OCI-LY1 (cell line): ENCODE data around the gene KIFAP3.
"Not testable (repeated sequence)": the region's sequence is repeated elsewhere in the genome, so short reads cannot be mapped to it uniquely, and the experiment has no call there.

Source experiments
- H2AFZ ChIP-seq: fragments of 200-600 bp; sonication (generic), shearing (Covaris generic); 2 replicates; pipeline ENCODE4 v1.6.0; 2014; ENCODE audit warnings: antibody characterized with exemption, mild to moderate bottlenecking, low read length
- H3F3A ChIP-seq: fragments of 200-600 bp; sonication (generic), shearing (Covaris generic); 2 replicates; pipeline ENCODE4 v1.6.0; 2014; ENCODE audit warnings: mild to moderate bottlenecking, antibody characterized with exemption, low read length, moderate library complexity; ENCODE audit not compliant: insufficient read depth
- H3K27ac ChIP-seq: fragments of 200-600 bp; sonication (generic); 2 replicates; pipeline ENCODE4 v1.5.1; 2014; ENCODE audit warnings: low read length, mixed run types, mild to moderate bottlenecking, low read depth; ENCODE audit not compliant: poor library complexity, severe bottlenecking
- H3K27me3 ChIP-seq: fragments of 200-600 bp; sonication (generic); 2 replicates; pipeline ENCODE4 v1.6.0; 2014; ENCODE audit warnings: antibody characterized with exemption, mild to moderate bottlenecking, low read length, moderate library complexity; ENCODE audit not compliant: insufficient read depth
- H3K36me3 ChIP-seq: fragments of 200-600 bp; sonication (generic); 2 replicates; pipeline ENCODE4 v1.6.1; 2014; ENCODE audit warnings: mild to moderate bottlenecking, antibody characterized with exemption, low read length, moderate library complexity, mixed read lengths; ENCODE audit not compliant: insufficient read depth
- H3K4me1 ChIP-seq: fragments of 200-600 bp; sonication (generic); 2 replicates; pipeline ENCODE4 v1.5.1; 2014; ENCODE audit warnings: mild to moderate bottlenecking, low read length, moderate library complexity; ENCODE audit not compliant: insufficient read depth, severe bottlenecking
- H3K4me2 ChIP-seq: fragments of 200-600 bp; sonication (generic), shearing (Covaris generic); 2 replicates; pipeline ENCODE4 v1.6.1; 2014; ENCODE audit warnings: low read length
- H3K4me3 ChIP-seq: fragments of 200-600 bp; sonication (generic); 2 replicates; pipeline ENCODE4 v1.5.1; 2014; ENCODE audit warnings: low read length, low read depth, mild to moderate bottlenecking, mixed read lengths; ENCODE audit not compliant: poor library complexity, severe bottlenecking
- H3K79me2 ChIP-seq: fragments of 200-600 bp; shearing (Covaris generic); 2 replicates; pipeline ENCODE4 v1.6.1; 2016; ENCODE audit warnings: mixed run types, low read length, mixed read lengths; ENCODE audit not compliant: insufficient read depth
- H3K9ac ChIP-seq: fragments of 200-600 bp; sonication (generic), shearing (Covaris generic); 2 replicates; pipeline ENCODE4 v1.6.1; 2014; ENCODE audit warnings: mild to moderate bottlenecking, low read length, mixed read lengths
- H3K9me2 ChIP-seq: fragments of 200-600 bp; sonication (generic), shearing (Covaris generic); 2 replicates; pipeline ENCODE4 v1.6.1; 2014; ENCODE audit warnings: low read depth, mild to moderate bottlenecking, low read length, mixed read lengths
- H3K9me3 ChIP-seq: fragments of 200-600 bp; shearing (Covaris generic); 2 replicates; pipeline ENCODE4 v1.6.1; 2014; ENCODE audit warnings: low read length, mixed read lengths
- H4K20me1 ChIP-seq: fragments of 200-600 bp; sonication (generic), shearing (Covaris generic); 2 replicates; pipeline ENCODE4 v1.6.0; 2016; ENCODE audit warnings: mild to moderate bottlenecking, low read length; ENCODE audit not compliant: insufficient read depth
- CTCF ChIP-seq: fragments of 200-600 bp; sonication (generic), shearing (Covaris generic); IDR thresholded peaks from 2 replicates; pipeline ENCODE4 v1.5.1; 2017; ENCODE audit warnings: mild to moderate bottlenecking, antibody characterized with exemption, low read length, moderate library complexity, mixed read lengths
- EZH2 ChIP-seq: fragments of 200-600 bp; sonication (generic), shearing (Covaris generic); IDR thresholded peaks from 2 replicates; pipeline ENCODE4 v1.8.0; 2017; ENCODE audit warnings: borderline replicate concordance, mixed run types, mild to moderate bottlenecking, antibody characterized with exemption, low read length, moderate library complexity, mixed read lengths

Gene KIFAP3

GRCh38 chr1:170074250-170075157 lies at the start of gene KIFAP3:
Gene KIFAP3 (minus strand): TSS chr1:170074695. CDS start chr1:170074467, 228 bp downstream.
- peak within 1 kb of the TSS; percentile 93 for H2AFZ ChIP-seq
- H3K27ac ChIP-seq, result no peak within 1 kb of the TSS
- H3K4me2 ChIP-seq, result peak within 1 kb of the TSS; percentile 94
- no peaks in the 10 kb centered on the region for H3K36me3 ChIP-seq
- H3K4me1 ChIP-seq, result peaks cover 22% of the 10 kb centered on the region
- no peaks in the 10 kb centered on the region for H3F3A ChIP-seq
- TF ChIP-seq EZH2 (no peak), CTCF (peak; percentile 43; the same call in 1 of the 2 replicates)
- no peaks in the 10 kb centered on the region for H3K27me3 ChIP-seq
- H4K20me1 ChIP-seq, result no peaks in the 10 kb centered on the region
- no peaks in the 10 kb centered on the region for H3K9me2 ChIP-seq
- H3K9me3 ChIP-seq, result peaks cover 6% of the 10 kb centered on the region; the same call in 1 of the 2 replicates
- H3K9ac ChIP-seq, result peak within 1 kb of the TSS; percentile 84
- H3K79me2 ChIP-seq, result no peaks in the 10 kb centered on the region
- H3K4me3 ChIP-seq, result peak within 1 kb of the TSS; percentile 90

GRCh38 chr1:170122366-170122765 lies 47.9 kb upstream of the KIFAP3 start:
- Histone ChIP-seq H3K36me3 (no peaks in the 10 kb centered on the region), H3K27ac (no peak overlapping the region), H2AFZ (no peak overlapping the region), H3F3A (no peaks in the 10 kb centered on the region), H3K4me2 (no peak overlapping the region), H3K4me1 (no peaks in the 10 kb centered on the region), H3K4me3 (no peak overlapping the region), H3K79me2 (no peaks in the 10 kb centered on the region), H4K20me1 (no peaks in the 10 kb centered on the region), H3K9me2 (no peaks in the 10 kb centered on the region), H3K9ac (no peak overlapping the region), H3K9me3 (no peaks in the 10 kb centered on the region), H3K27me3 (no peaks in the 10 kb centered on the region)
- no peak for TF ChIP-seq EZH2

GRCh38 chr1:170114906-170115305 lies 40.4 kb upstream of the KIFAP3 start:
- Histone ChIP-seq H3F3A (no peaks in the 10 kb centered on the region), H3K27me3 (no peaks in the 10 kb centered on the region), H3K4me2 (no peak overlapping the region), H3K9me2 (no peaks in the 10 kb centered on the region), H3K27ac (no peak overlapping the region), H3K79me2 (no peaks in the 10 kb centered on the region), H4K20me1 (no peaks in the 10 kb centered on the region), H3K9me3 (no peaks in the 10 kb centered on the region), H3K9ac (no peak overlapping the region), H2AFZ (no peak overlapping the region), H3K36me3 (no peaks in the 10 kb centered on the region), H3K4me3 (no peak overlapping the region), H3K4me1 (no peaks in the 10 kb centered on the region)
- TF ChIP-seq CTCF (no peak), EZH2 (no peak)

GRCh38 chr1:170113140-170113539 lies 38.6 kb upstream of the KIFAP3 start:
- H3K27me3 ChIP-seq, H4K20me1 ChIP-seq, H3K36me3 ChIP-seq, H3K9me2 ChIP-seq, H3K79me2 ChIP-seq, H3K4me1 ChIP-seq, H3K27ac ChIP-seq, H3K4me2 ChIP-seq, H3K9me3 ChIP-seq, H3K9ac ChIP-seq, H3K4me3 ChIP-seq, H2AFZ ChIP-seq, H3F3A ChIP-seq: not testable (repeated sequence)
